GDM1 (cell line): Measurements from ENCODE around the gene DICER1.
"Not testable (repeated sequence)": the region's sequence is repeated elsewhere in the genome, so short reads cannot be mapped to it uniquely, and the experiment has no call there.

Experiments
- DNase-seq: peaks from one replicate; lab custom pipeline; 2025; lab: John Stamatoyannopoulos, UW

Gene DICER1

GRCh38 chr14:95157327-95158189 is at the start of gene DICER1:
Gene DICER1, minus strand, starts transcription at chr14:95157529. Its CDS starts 24,071 bp downstream, at chr14:95133458.
- DNase-seq = peak; percentile 90

GRCh38 chr14:95206534-95206933 is 49.2 kb upstream of the DICER1 start:
- DNase-seq = no peak

- DNase-seq = no peak
Measured at GRCh38 chr14:95204705-95205104, 47.4 kb upstream of the DICER1 start.

- DNase-seq = not testable (repeated sequence)
Measured at GRCh38 chr14:95201745-95202144, 44.4 kb upstream of the DICER1 start.

GRCh38 chr14:95200404-95200803 is 43.1 kb upstream of the DICER1 start:
- DNase-seq = no peak

GRCh38 chr14:95199298-95199983 is 42.1 kb upstream of the DICER1 start:
- DNase-seq = no peak

- DNase-seq = no peak
Measured at GRCh38 chr14:95198320-95198719, 41.0 kb upstream of the DICER1 start.

- no peak for DNase-seq
Measured at GRCh38 chr14:95197551-95197950, 40.2 kb upstream of the DICER1 start.

- DNase-seq = no peak
Measured at GRCh38 chr14:95196826-95197545, 39.7 kb upstream of the DICER1 start.

- DNase-seq = no peak
Measured at GRCh38 chr14:95196268-95196667, 38.9 kb upstream of the DICER1 start.

GRCh38 chr14:95195031-95195430 is 37.7 kb upstream of the DICER1 start:
- DNase-seq = no peak

- no peak for DNase-seq
Measured at GRCh38 chr14:95193081-95193480, 35.8 kb upstream of the DICER1 start.

- DNase-seq = no peak
Measured at GRCh38 chr14:95192311-95192710, 35.0 kb upstream of the DICER1 start.

- no peak for DNase-seq
Measured at GRCh38 chr14:95191445-95192199, 34.3 kb upstream of the DICER1 start.

GRCh38 chr14:95190857-95191256 is 33.5 kb upstream of the DICER1 start:
- no peak for DNase-seq

- DNase-seq = no peak
Measured at GRCh38 chr14:95190346-95190840, 33.1 kb upstream of the DICER1 start.

- no peak for DNase-seq
Measured at GRCh38 chr14:95189367-95190132, 32.2 kb upstream of the DICER1 start.

GRCh38 chr14:95188380-95188779 is 31.1 kb upstream of the DICER1 start:
- DNase-seq = no peak

GRCh38 chr14:95185767-95186392 is 28.6 kb upstream of the DICER1 start:
- no peak for DNase-seq

- no peak for DNase-seq
Measured at GRCh38 chr14:95185033-95185766, 27.9 kb upstream of the DICER1 start.
